Colonic mucosa (tissue), 4 donors: ENCODE results near the gene ZSCAN5B. TPM values are rescaled to one million over a fixed set of nuclear protein-coding genes. Genes with fewer than 3 reads are reported as not detected.

ENCODE experiments used
- DNase-seq: peaks from one replicate; pipeline ENCODE4 v3.0.0-alpha.2; 2020
- H3K27ac ChIP-seq: fragments of 200-600 bp; one replicate; pipeline ENCODE4 v1.8.0; 2021
- H3K27me3 ChIP-seq: fragments of 200-600 bp; one replicate; pipeline ENCODE4 v1.8.0; 2021
- H3K36me3 ChIP-seq: fragments of 200-600 bp; one replicate; pipeline ENCODE4 v1.8.0; 2021
- H3K4me1 ChIP-seq: fragments of 200-600 bp; one replicate; pipeline ENCODE4 v1.8.0; 2021; ENCODE audit warnings: mild to moderate bottlenecking
- H3K4me3 ChIP-seq: fragments of 200-600 bp; one replicate; pipeline ENCODE4 v1.8.0; 2021
- H3K9ac ChIP-seq, 2 donors: one replicate each; pipeline ENCODE4 v1.7.0; 2013; ENCODE audit warnings: control low read depth in 2 of 2, low read depth in 2 of 2, low read length in 2 of 2
- H3K9me3 ChIP-seq: fragments of 200-600 bp; one replicate; pipeline ENCODE4 v1.8.0; 2021
- intact Hi-C: fragments of 100-400 bp; cut with DNase I; formaldehyde crosslinking; loops from one replicate; pipeline ENCODE4 v1.14.1; 2022
- total RNA-seq, 2 donors: library from RNA; stranded (reverse); fragmentation: NEBNext Ultra II Directional in 1 of 2; extraction: Animal tissue kit (Norgen Biotek cat#: 25700) in 1 of 2; gene quantifications; one replicate each; pipeline ENCODE4 v1.2.1, GENCODE V29; 2021
- TF ChIP-seq, protein P1 (sequence below): fragments of 200-600 bp; IDR thresholded peaks from one replicate; pipeline ENCODE4 v1.8.0; 2022; ENCODE audit warnings: antibody characterized with exemption, mild to moderate bottlenecking
- donor health status: healthy.
- donor health status: DM: no; HTN: no; CAD: no.
- donor health status: DM: no; HTN: no; CAD: no.

ZSCAN5B gene
- total RNA-seq, 2 donors from 2014 or later, result not detected

DNA sequence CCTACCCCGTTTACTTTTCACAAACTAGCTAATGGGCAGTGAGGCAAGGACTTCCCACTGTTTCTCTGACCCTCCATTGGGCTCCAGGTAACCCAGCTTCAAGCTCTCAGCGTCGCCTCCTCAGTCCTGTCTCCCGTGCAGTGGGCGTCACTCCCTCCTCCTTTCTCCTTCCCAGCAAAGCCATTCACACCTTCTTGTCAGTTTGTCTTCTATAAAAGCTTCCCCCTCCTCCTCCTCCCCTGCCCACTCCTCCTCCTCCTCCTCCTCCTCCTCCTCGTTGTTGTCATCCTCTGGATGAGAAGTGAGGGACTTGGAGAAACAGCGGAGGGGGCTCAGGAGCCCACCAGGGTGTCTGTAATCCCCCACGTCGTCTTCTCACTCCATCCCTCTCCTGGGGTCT is 23.5 kb downstream of the ZSCAN5B start:
- Histone ChIP-seq H3K9ac (no peak overlapping the region), H3K4me1 (no peaks in the 10 kb centered on the region), H3K27me3 (peaks cover 9% of the 10 kb centered on the region), H3K27ac (no peak overlapping the region), H3K4me3 (no peak overlapping the region), H3K36me3 (no peaks in the 10 kb centered on the region), H3K9me3 (no peaks in the 10 kb centered on the region)
- intact Hi-C loops, result loop anchor here (10.0 kb wide), 1 partner anchor 151 kb away; no protein-coding TSS in a partner anchor
- DNase-seq, result no peak
- TF ChIP-seq, protein P1, sequence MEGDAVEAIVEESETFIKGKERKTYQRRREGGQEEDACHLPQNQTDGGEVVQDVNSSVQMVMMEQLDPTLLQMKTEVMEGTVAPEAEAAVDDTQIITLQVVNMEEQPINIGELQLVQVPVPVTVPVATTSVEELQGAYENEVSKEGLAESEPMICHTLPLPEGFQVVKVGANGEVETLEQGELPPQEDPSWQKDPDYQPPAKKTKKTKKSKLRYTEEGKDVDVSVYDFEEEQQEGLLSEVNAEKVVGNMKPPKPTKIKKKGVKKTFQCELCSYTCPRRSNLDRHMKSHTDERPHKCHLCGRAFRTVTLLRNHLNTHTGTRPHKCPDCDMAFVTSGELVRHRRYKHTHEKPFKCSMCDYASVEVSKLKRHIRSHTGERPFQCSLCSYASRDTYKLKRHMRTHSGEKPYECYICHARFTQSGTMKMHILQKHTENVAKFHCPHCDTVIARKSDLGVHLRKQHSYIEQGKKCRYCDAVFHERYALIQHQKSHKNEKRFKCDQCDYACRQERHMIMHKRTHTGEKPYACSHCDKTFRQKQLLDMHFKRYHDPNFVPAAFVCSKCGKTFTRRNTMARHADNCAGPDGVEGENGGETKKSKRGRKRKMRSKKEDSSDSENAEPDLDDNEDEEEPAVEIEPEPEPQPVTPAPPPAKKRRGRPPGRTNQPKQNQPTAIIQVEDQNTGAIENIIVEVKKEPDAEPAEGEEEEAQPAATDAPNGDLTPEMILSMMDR, result no peak

DNA sequence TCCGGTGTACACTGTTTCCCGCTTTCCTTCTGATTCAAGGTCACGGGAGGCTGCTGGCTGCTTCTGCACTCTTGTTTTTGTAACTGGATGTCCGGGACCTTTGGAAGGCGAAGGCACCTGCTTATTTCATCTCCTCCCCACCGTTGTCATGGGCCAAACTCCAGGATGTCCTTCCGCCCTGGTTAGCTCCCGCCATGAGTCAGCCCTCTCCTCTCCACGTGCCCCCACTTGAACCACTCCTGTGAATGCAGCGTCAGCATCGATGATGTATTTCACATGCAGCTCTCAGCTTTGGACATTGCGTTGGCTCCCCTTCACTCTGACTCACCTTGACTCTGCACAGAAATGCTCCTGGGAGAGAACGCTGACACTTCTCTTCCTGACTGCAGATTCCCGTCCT is 27.3 kb downstream of the ZSCAN5B start:
- Histone ChIP-seq H3K27ac (no peak overlapping the region), H3K36me3 (no peaks in the 10 kb centered on the region), H3K4me1 (no peaks in the 10 kb centered on the region), H3K4me3 (no peak overlapping the region), H3K27me3 (peaks cover 6% of the 10 kb centered on the region), H3K9ac (no peak overlapping the region), H3K9me3 (no peaks in the 10 kb centered on the region)
- TF ChIP-seq, protein P1, result no peak
- intact Hi-C loops, result loop anchor here (10.0 kb wide), 1 partner anchor 155 kb away; no protein-coding TSS in a partner anchor
- DNase-seq, result no peak

DNA sequence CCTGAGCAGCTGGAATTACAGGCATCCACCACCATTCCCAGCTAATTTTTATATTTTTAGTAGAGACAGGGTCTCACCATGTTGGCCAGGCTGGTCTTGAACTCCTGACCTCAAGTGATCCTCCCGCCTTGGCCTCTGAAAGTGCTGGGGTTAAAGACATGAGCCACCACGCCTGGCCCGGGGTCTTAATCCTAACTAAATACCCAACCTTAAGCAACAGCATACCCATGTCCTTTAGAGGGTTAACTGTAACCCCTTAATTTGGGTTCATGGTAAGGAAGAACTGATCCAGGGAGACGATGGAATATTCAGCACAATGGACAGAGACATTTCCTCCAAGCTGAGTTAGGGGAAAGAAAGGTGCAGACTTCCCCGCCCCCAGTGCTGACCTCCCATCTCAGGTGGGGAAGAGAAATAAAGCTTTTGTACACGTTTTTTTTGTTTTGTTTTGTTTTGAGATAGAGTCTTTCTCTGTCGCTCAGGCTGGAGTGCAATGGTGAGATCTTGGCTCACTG is 30.5 kb downstream of the ZSCAN5B start:
- Histone ChIP-seq H3K9me3 (no peaks in the 10 kb centered on the region), H3K9ac (no peak overlapping the region), H3K36me3 (no peaks in the 10 kb centered on the region), H3K27me3 (no peaks in the 10 kb centered on the region), H3K4me3 (no peak overlapping the region), H3K27ac (no peak overlapping the region), H3K4me1 (no peaks in the 10 kb centered on the region)
- intact Hi-C loops, result no loop called here
- TF ChIP-seq, protein P1, result no peak
- DNase-seq, result no peak

DNA sequence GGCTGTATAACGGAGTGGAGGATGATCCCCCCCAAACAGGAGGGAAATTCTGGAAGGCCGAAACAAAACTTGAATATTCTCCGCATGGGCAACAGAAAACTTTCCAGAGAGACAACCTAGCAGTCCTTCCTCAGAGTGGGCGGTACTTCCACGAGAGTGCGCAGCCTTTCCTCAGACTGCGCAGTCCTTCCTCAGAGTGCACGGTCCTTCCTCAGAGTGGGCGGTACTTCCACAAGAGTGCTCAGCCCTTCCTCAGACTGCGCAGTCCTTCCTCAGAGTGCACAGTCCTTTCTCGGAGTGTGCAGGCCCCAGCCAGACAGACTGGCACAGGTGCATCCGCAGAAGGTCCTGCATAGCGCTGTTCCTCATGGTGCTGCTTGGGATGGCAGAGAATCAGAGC is 34.5 kb downstream of the ZSCAN5B start:
- Histone ChIP-seq H3K4me3 (no peak overlapping the region), H3K27ac (no peak overlapping the region), H3K36me3 (no peaks in the 10 kb centered on the region), H3K9me3 (no peaks in the 10 kb centered on the region), H3K4me1 (no peaks in the 10 kb centered on the region), H3K9ac (no peak overlapping the region), H3K27me3 (no peaks in the 10 kb centered on the region)
- TF ChIP-seq, protein P1, result no peak
- DNase-seq, result no peak
- intact Hi-C loops, result no loop called here

DNA sequence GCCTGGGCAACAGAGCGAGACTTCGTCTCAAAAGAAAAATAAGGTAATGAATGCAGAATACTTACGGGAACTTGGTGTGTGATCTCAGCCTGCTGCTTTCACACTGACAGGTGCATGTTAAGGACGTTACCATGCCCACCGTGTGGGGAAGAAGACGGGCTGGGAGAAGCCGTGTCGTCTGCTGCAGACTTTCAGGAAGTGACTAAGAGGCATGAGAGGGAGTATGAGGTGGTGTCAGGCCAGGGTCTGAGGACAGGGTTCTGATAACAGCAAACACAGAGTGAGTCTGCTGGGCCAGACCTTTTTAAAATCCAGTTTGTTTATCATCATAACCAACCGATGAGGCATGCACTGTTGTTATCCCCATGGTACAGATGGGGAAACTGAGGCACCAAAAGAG is 35.3 kb downstream of the ZSCAN5B start:
- no peak for DNase-seq
- H3K27me3 ChIP-seq, result no peaks in the 10 kb centered on the region
- no peak overlapping the region for H3K9ac ChIP-seq
- H3K27ac ChIP-seq, result no peak overlapping the region
- no peaks in the 10 kb centered on the region for H3K36me3 ChIP-seq
- TF ChIP-seq, protein P1, result no peak
- intact Hi-C loops, result no loop called here
- H3K4me3 ChIP-seq, result no peak overlapping the region
- H3K4me1 ChIP-seq, result no peaks in the 10 kb centered on the region
- no peaks in the 10 kb centered on the region for H3K9me3 ChIP-seq
